Measurements from ENCODE around the gene UBE2D2. TPM values are rescaled to one million over a fixed set of nuclear protein-coding genes. Genes with fewer than 3 reads are reported as not detected.

The UBE2D2 gene
- total RNA-seq, 1 experiment from 2014 or later = 222 TPM

- ATAC-seq (no peak), DNase-seq (ENCODE audit: low read depth, low spot score) (no peak)
- H3K27me3 ChIP-seq (ENCODE audit: control insufficient read depth, insufficient read depth, low read length) = no peaks in the 10 kb centered on the region
- no peaks in the 10 kb centered on the region for H3K9me3 ChIP-seq (ENCODE audit: control insufficient read depth, insufficient read depth, low read depth, low read length)
- in situ Hi-C loops (cut with HindIII; ENCODE audit: low pct_unique_long_range_greater_than_20kb, low sequenced_read_pairs) (no loop called here), intact Hi-C loops (cut with micrococcal nuclease; ENCODE audit: unreplicated experiment) (no loop called here)
- no TSS peak for BruUV-seq (replicated peaks)
- H3K36me3 ChIP-seq (ENCODE audit: control insufficient read depth, insufficient read depth, low read length) = no peaks in the 10 kb centered on the region
- CTCF ChIA-PET = interaction anchor here (0.7 kb wide), 2 partner anchors 10 to 43 kb away, joined by 3 to 5 read pairs; no protein-coding TSS in a partner anchor
- H3K4me3 ChIP-seq (ENCODE audit: low read depth in 2 of 2, low read length in 2 of 2) = no peak overlapping the region
- H3K27ac ChIP-seq (ENCODE audit: low read length) = no peak overlapping the region
- POLR2A ChIA-PET = interaction anchor here (0.5 kb wide), 1 partner anchor 17 kb away, joined by 17 read pairs; no protein-coding TSS in a partner anchor
- no peak for TF ChIP-seq TCF7L2 (IDR thresholded peaks at IDR 0.05; ENCODE audit: low read depth, low read length)
- H3K4me1 ChIP-seq (ENCODE audit: control insufficient read depth, insufficient read depth, low read length) = peaks cover 4% of the 10 kb centered on the region; the same call in 1 of the 2 replicates
Observed at GRCh38 chr5:139575313-139575646, 14.1 kb downstream of the UBE2D2 start.

GRCh38 chr5:139575751-139576150, 14.6 kb downstream of the UBE2D2 start:
- Histone ChIP-seq H3K4me3 (ENCODE audit: low read depth in 2 of 2, low read length in 2 of 2) (no peak overlapping the region), H3K27me3 (ENCODE audit: control insufficient read depth, insufficient read depth, low read length) (no peaks in the 10 kb centered on the region), H3K9me3 (ENCODE audit: control insufficient read depth, insufficient read depth, low read depth, low read length) (no peaks in the 10 kb centered on the region), H3K4me1 (ENCODE audit: control insufficient read depth, insufficient read depth, low read length) (peaks cover 4% of the 10 kb centered on the region; the same call in 1 of the 2 replicates), H3K27ac (ENCODE audit: low read length) (no peak overlapping the region), H3K36me3 (ENCODE audit: control insufficient read depth, insufficient read depth, low read length) (no peaks in the 10 kb centered on the region)
- no peak for TF ChIP-seq REST (IDR thresholded peaks at IDR 0.05; ENCODE audit: insufficient read depth in 1 of 2, low read depth in 2 of 2, low read length in 1 of 2)
- no peak for TF ChIP-seq TCF7L2 (IDR thresholded peaks at IDR 0.05; ENCODE audit: low read depth, low read length)
- TF ChIP-seq SIN3A (IDR thresholded peaks at IDR 0.05; ENCODE audit: borderline replicate concordance, insufficient read depth, low read depth, low read length) = no peak
- no peak for TF ChIP-seq CTCF (IDR thresholded peaks at IDR 0.05)
- TF ChIP-seq POLR2AphosphoS5 (IDR thresholded peaks at IDR 0.05; ENCODE audit: low read depth, low read length) = no peak
- in situ Hi-C loops (cut with HindIII; ENCODE audit: low pct_unique_long_range_greater_than_20kb, low sequenced_read_pairs) = no loop called here
- BruUV-seq (replicated peaks) = no TSS peak
- CTCF ChIA-PET = no interaction called here
- DNase-seq (ENCODE audit: low read depth, low spot score) = no peak
- POLR2A ChIA-PET = interaction anchor here (0.6 kb wide), 1 partner anchor 9 kb away, joined by 5 read pairs; no protein-coding TSS in a partner anchor
- no peak for ATAC-seq
- intact Hi-C loops (cut with micrococcal nuclease; ENCODE audit: unreplicated experiment) = no loop called here

- ChIA-PET CTCF (no interaction called here), POLR2A (no interaction called here)
- intact Hi-C loops (cut with micrococcal nuclease; ENCODE audit: unreplicated experiment) (no loop called here), in situ Hi-C loops (cut with HindIII; ENCODE audit: low pct_unique_long_range_greater_than_20kb, low sequenced_read_pairs) (no loop called here)
- Histone ChIP-seq H3K4me3 (ENCODE audit: low read depth in 2 of 2, low read length in 2 of 2) (no peak overlapping the region), H3K27ac (ENCODE audit: low read length) (no peak overlapping the region), H3K27me3 (ENCODE audit: control insufficient read depth, insufficient read depth, low read length) (no peaks in the 10 kb centered on the region), H3K36me3 (ENCODE audit: control insufficient read depth, insufficient read depth, low read length) (no peaks in the 10 kb centered on the region), H3K4me1 (ENCODE audit: control insufficient read depth, insufficient read depth, low read length) (peaks cover 4% of the 10 kb centered on the region; the same call in 1 of the 2 replicates), H3K9me3 (ENCODE audit: control insufficient read depth, insufficient read depth, low read depth, low read length) (no peaks in the 10 kb centered on the region)
- TF ChIP-seq SIN3A (IDR thresholded peaks at IDR 0.05; ENCODE audit: borderline replicate concordance, insufficient read depth, low read depth, low read length) (no peak), POLR2AphosphoS5 (IDR thresholded peaks at IDR 0.05; ENCODE audit: low read depth, low read length) (no peak), CTCF (IDR thresholded peaks at IDR 0.05) (no peak), REST (IDR thresholded peaks at IDR 0.05; ENCODE audit: insufficient read depth in 1 of 2, low read depth in 2 of 2, low read length in 1 of 2) (no peak), TCF7L2 (IDR thresholded peaks at IDR 0.05; ENCODE audit: low read depth, low read length) (no peak)
- DNase-seq (ENCODE audit: low read depth, low spot score) (no peak), ATAC-seq (no peak)
- BruUV-seq (replicated peaks) = no TSS peak
Observed at GRCh38 chr5:139577689-139578290, 16.7 kb downstream of the UBE2D2 start.
